Left ventricle myocardium inferior (tissue), 1 donor: Measurements from ENCODE around the gene SNCG. TPM values are rescaled to one million over a fixed set of nuclear protein-coding genes. Genes with fewer than 3 reads are reported as not detected.
"Not testable (repeated sequence)": the region's sequence is repeated elsewhere in the genome, so short reads cannot be mapped to it uniquely, and the experiment has no call there.

Experiments
- DNase-seq: peaks from one replicate; pipeline ENCODE4 v3.0.0-alpha.2; 2020
- H3K27ac ChIP-seq: fragments of 200-600 bp; replicated peaks from 2 replicates; pipeline ENCODE4 v1.8.0; 2021
- H3K27me3 ChIP-seq: fragments of 200-600 bp; 2 replicates; pipeline ENCODE4 v1.8.0; 2021; ENCODE audit warnings: low read depth
- H3K36me3 ChIP-seq: fragments of 200-600 bp; 2 replicates; pipeline ENCODE4 v1.8.0; 2021
- H3K4me1 ChIP-seq: fragments of 200-600 bp; 2 replicates; pipeline ENCODE4 v1.8.0; 2021
- H3K4me3 ChIP-seq: fragments of 200-600 bp; 2 replicates; pipeline ENCODE4 v1.8.0; 2021; ENCODE audit warnings: mild to moderate bottlenecking, moderate library complexity
- H3K9me3 ChIP-seq: fragments of 200-600 bp; replicated peaks from 2 replicates; pipeline ENCODE4 v1.8.0; 2021
- CTCF ChIP-seq: fragments of 200-600 bp; IDR thresholded peaks from 2 replicates; pipeline ENCODE4 v1.8.0; 2021; ENCODE audit warnings: antibody characterized with exemption, mild to moderate bottlenecking, borderline replicate concordance
- intact Hi-C: fragments of 100-400 bp; cut with micrococcal nuclease; formaldehyde crosslinking; loops from one replicate; pipeline ENCODE4 v1.11.0; 2022
- total RNA-seq: library from RNA; stranded (reverse); fragmentation: NEBNext Ultra II Directional; extraction: Animal tissue kit (Norgen Biotek cat#: 25700); gene quantifications from one replicate; pipeline ENCODE4 v1.2.1, GENCODE V29; 2021
- donor health status: DM: no; HTN: yes; CAD: no; lungs with severe emphysema.

Gene SNCG
- total RNA-seq, 1 donor from 2014 or later = 14.7 TPM

GRCh38 chr10:86979977-86980448 is 21.6 kb downstream of the SNCG start:
- no peaks in the 10 kb centered on the region for H3K27me3 ChIP-seq
- DNase-seq = peak; percentile 46
- H3K4me3 ChIP-seq = no peak overlapping the region
- intact Hi-C loops = no loop called here
- H3K27ac ChIP-seq = peak overlapping the region; percentile 72
- no peak for TF ChIP-seq CTCF
- H3K9me3 ChIP-seq = no peaks in the 10 kb centered on the region
- no peaks in the 10 kb centered on the region for H3K36me3 ChIP-seq
- peaks cover 33% of the 10 kb centered on the region for H3K4me1 ChIP-seq

- H3K4me3 ChIP-seq, intact Hi-C loops: not testable (repeated sequence)
These were observed 22.6 kb downstream of the SNCG start for GRCh38 chr10:86981020-86981419.

GRCh38 chr10:86981716-86982115 is 23.3 kb downstream of the SNCG start:
- Histone ChIP-seq H3K27me3 (no peaks in the 10 kb centered on the region), H3K36me3 (no peaks in the 10 kb centered on the region), H3K4me1 (peaks cover 33% of the 10 kb centered on the region), H3K4me3 (no peak overlapping the region), H3K9me3 (no peaks in the 10 kb centered on the region), H3K27ac (no peak overlapping the region)
- intact Hi-C loops = no loop called here
- no peak for TF ChIP-seq CTCF
- DNase-seq = no peak

More at GRCh38 chr10:86981020-86981419, 22.6 kb downstream of the SNCG start:
- DNase-seq, H3K9me3 ChIP-seq, H3K36me3 ChIP-seq, H3K27me3 ChIP-seq: not testable (repeated sequence)
- H3K27ac ChIP-seq = peak overlapping the region; percentile 72
- H3K4me1 ChIP-seq = peaks cover 33% of the 10 kb centered on the region

GRCh38 chr10:86984498-86984897 is 26.1 kb downstream of the SNCG start:
- H3K4me1 ChIP-seq = peaks cover 19% of the 10 kb centered on the region
- H3K4me3 ChIP-seq, DNase-seq, H3K27ac ChIP-seq, H3K9me3 ChIP-seq, H3K27me3 ChIP-seq, intact Hi-C loops, H3K36me3 ChIP-seq: not testable (repeated sequence)

GRCh38 chr10:86988520-86988919 is 30.1 kb downstream of the SNCG start:
- Histone ChIP-seq H3K27ac (no peak overlapping the region), H3K9me3 (no peaks in the 10 kb centered on the region), H3K4me1 (no peaks in the 10 kb centered on the region), H3K4me3 (no peak overlapping the region), H3K36me3 (peaks cover 13% of the 10 kb centered on the region), H3K27me3 (no peaks in the 10 kb centered on the region)
- no peak for DNase-seq
- intact Hi-C loops = no loop called here
- TF ChIP-seq CTCF = no peak

- H3K27me3 ChIP-seq, H3K4me3 ChIP-seq, H3K4me1 ChIP-seq, DNase-seq, H3K27ac ChIP-seq, intact Hi-C loops, H3K9me3 ChIP-seq: not testable (repeated sequence)
- H3K36me3 ChIP-seq = peaks cover 26% of the 10 kb centered on the region
These were observed 33.0 kb downstream of the SNCG start for GRCh38 chr10:86991362-86991761.

GRCh38 chr10:86992456-86992855 is 34.1 kb downstream of the SNCG start:
- Histone ChIP-seq H3K36me3 (peaks cover 26% of the 10 kb centered on the region), H3K4me1 (no peaks in the 10 kb centered on the region), H3K27ac (no peak overlapping the region), H3K27me3 (no peaks in the 10 kb centered on the region), H3K4me3 (no peak overlapping the region), H3K9me3 (no peaks in the 10 kb centered on the region)
- DNase-seq = no peak
- no peak for TF ChIP-seq CTCF
- intact Hi-C loops = no loop called here
